HG03354 (cell line): ENCODE measurements around the gene TNFSF13.
A peak's percentile ranks its signal among the peaks of the same experiment; 100 is the strongest.

Source experiments
- ATAC-seq: cut with Tn5 transposase; IDR thresholded peaks from one replicate; pipeline ENCODE4 v1.9.1; 2021; ENCODE audit warnings: mild to moderate bottlenecking; ENCODE audit not compliant: unreplicated experiment, poor library complexity, severe bottlenecking

Gene TNFSF13

DNA sequence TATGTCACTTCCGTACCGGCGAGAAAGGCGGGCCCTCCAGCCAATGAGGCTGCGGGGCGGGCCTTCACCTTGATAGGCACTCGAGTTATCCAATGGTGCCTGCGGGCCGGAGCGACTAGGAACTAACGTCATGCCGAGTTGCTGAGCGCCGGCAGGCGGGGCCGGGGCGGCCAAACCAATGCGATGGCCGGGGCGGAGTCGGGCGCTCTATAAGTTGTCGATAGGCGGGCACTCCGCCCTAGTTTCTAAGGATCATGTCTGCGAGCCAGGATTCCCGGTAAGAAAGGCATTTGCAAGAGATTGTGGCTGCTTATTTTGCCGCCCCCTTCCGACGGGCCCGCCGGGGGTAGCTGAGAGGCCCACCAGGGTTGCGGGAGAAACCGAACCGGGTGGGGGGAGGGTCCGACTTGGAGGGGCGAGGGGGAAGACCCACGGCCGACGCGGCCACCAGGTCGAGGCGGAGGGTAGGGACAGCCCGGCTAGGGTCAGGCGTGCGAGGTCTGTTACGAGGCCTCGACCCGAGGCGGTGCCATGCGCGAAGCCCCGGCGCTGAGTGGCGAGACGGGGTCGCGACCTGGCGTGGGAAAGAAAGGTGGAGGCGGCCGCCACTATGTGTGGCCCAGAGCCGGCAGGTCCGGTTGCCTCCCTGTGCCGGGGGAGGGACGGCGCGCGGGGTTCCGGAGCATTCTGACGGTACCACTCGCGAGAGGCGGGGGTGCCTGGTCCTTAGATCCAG, 14.2 kb downstream of the TNFSF13 start:
- peak; percentile 81 for ATAC-seq

DNA sequence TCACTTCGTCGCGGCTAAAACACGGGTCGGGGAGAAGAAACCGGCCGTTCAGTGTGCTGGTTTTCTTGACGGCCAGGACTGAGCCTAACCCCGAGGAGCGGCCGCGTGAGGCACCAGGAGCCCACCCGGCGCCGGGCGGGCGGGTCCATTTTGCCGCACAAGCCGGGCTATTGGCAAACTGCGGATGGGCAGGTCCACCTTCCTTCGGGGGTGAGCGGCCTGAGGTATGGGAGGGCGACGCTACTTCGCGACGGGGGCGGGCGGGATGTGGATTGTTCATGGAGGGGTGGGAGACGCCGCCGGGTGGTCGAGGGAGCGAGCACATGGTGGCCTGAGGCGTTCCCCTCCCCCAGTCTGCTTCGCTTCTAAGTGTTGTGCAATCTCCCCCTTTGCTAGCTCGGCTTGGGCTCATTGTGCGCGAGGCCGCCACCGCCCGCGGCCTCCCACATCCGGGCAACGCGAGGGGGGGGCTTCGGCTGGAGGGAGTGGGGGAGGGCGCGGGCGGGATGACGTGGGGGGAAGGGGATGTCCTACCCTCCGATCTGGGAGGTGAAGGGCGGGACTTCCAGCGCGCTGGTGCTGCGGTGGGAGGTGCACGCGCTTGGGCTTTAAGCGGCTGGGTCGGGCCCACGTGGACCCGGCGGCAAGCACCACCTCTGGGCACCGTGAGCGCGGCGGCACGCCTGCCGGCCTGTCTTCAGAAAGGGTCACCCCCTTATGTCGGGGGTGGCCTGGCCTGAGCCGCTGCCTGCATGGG, 15.0 kb downstream of the TNFSF13 start:
- ATAC-seq = peak; percentile 32

DNA sequence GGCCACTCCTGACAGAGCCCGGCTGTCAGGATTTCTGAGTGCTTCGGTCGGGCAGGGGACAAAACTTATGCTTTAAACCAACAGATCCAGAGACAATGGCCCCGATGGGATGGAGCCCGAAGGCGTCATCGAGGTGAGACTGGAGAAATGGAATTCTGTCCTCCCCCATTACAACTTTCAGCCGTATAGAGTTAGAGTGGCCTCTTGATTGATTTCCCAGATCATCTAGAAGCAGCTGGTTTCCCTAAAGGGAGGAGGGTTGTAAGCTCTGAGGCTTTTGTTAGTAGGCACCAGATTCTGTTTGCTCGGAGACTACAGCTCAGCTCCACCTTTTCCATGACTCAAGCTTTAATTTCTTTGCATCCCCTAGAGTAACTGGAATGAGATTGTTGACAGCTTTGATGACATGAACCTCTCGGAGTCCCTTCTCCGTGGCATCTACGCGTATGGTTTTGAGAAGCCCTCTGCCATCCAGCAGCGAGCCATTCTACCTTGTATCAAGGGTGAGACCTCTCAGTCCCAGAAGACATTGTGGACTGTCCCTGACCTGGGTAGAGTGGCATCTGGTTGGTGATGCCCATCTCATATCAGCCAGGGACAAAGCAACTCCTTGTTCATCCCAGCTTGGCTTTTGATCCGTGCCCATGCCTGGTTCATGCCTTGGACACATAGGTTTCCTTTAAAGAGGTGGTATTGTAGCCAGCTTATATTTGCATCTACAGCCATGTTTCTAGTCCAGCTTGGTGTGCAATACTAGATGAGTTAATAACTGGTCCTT, 15.8 kb downstream of the TNFSF13 start:
- no peak for ATAC-seq

DNA sequence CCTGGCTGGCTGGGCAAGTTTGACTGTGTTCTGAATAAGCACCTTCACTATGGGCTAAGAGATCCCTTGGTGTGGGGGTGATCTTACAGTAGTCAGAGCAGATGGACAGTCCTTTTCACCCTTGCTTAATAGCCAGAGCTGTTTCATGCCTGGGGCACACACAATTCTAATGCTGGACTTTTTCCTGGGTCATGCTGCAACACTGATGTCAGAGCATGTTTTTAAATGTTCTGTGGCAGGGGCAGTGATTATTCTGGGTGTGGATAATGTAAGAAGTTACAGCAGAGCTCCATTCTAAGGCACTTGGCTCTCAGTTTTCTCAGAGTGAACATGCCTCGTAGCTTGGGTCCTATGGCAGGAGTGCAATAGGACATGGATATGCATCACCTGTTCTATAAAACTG, 16.9 kb downstream of the TNFSF13 start:
- ATAC-seq = no peak

DNA sequence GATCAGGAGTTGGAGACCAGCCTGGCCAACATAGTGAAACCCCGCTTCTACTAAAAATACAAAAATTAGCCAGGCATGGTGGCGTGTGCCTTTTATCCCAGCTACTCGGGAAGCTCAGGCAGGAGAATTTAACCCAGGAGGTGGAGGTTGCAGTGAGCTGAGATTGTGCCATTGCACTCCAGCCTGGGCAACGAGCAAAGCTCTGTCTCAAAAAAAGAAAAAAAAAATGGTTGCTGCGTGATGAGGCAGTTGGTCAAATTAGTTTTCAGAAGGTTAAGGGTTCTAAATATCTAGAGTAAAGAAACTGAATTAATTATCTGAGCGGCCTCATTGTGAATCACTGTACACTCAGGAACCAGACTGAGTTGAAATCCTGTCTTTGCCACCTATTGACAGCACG, 17.4 kb downstream of the TNFSF13 start:
- no peak for ATAC-seq

DNA sequence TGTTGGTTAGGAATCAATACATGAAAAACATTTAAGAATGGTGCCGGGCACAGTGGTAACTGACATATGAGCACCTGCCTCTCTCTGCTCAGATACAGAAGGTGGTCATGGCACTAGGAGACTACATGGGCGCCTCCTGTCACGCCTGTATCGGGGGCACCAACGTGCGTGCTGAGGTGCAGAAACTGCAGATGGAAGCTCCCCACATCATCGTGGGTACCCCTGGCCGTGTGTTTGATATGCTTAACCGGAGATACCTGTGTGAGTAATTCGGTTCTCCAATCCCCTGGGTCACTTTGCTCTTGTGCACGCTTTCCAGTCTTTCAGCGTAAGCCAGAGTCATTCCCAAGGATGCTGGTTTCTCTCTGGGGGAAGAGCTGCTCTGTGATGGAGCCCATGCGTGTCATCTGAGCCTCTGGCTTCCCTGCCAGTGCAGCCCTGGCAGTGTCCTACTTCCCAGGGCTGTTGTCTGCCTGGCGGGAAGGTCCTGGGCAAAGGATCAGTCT, 17.9 kb downstream of the TNFSF13 start:
- no peak for ATAC-seq

DNA sequence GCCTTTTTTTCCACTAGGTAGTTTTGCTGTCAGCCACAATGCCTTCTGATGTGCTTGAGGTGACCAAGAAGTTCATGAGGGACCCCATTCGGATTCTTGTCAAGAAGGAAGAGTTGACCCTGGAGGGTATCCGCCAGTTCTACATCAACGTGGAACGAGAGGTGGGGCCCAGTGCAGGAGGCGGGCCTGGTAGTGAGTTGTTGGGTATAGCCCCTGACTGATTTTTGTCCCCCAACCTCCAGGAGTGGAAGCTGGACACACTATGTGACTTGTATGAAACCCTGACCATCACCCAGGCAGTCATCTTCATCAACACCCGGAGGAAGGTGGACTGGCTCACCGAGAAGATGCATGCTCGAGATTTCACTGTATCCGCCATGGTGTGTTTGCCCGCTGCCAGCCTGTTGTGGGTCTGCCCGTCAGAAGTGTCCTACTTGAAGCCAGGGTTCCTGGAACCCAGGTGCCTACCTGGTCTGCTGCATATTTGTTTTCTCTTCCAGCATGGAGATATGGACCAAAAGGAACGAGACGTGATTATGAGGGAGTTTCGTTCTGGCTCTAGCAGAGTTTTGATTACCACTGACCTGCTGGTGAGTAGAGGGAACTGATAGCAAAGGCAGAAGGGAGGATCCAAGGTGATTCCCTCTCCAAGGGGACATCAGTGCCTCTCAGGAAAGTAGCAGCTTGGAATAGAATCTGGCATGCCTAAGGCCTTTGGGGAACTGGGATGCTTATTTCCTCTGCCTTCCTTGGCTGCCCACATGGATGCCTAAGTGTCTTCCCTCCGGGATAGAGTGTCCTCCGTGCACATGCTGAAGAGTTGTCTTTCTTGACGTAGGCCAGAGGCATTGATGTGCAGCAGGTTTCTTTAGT, 19.0 kb downstream of the TNFSF13 start:
- no peak for ATAC-seq

DNA sequence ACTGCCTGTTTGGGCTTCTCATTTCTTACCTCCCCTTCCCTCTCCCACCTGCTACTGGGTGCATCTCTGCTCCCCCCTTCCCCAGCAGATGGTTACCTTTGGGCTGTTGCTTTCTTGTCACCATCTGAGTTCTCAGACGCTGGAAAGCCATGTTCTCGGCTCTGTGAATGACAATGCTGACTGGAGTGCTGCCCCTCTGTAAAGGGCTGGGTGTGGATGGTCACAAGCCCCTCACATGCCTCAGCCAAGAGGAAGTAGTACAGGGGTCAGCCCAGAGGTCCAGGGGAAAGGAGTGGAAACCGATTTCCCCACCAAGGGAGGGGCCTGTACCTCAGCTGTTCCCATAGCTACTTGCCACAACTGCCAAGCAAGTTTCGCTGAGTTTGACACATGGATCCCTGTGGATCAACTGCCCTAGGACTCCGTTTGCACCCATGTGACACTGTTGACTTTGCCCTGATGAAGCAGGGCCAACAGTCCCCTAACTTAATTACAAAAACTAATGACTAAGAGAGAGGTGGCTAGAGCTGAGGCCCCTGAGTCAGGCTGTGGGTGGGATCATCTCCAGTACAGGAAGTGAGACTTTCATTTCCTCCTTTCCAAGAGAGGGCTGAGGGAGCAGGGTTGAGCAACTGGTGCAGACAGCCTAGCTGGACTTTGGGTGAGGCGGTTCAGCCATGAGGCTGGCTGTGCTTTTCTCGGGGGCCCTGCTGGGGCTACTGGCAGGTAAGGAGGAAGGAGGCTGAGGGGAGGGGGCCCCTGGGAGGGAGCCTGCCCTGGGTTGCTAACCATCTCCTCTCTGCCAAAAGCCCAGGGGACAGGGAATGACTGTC, 20.7 kb downstream of the TNFSF13 start, which contains the start of gene CD68:
Gene CD68, plus strand, starts transcription at position 638 of the 833 bp plus-strand sequence. Its CDS starts 40 bp downstream, at position 678.
- peak; percentile 40 for ATAC-seq

DNA sequence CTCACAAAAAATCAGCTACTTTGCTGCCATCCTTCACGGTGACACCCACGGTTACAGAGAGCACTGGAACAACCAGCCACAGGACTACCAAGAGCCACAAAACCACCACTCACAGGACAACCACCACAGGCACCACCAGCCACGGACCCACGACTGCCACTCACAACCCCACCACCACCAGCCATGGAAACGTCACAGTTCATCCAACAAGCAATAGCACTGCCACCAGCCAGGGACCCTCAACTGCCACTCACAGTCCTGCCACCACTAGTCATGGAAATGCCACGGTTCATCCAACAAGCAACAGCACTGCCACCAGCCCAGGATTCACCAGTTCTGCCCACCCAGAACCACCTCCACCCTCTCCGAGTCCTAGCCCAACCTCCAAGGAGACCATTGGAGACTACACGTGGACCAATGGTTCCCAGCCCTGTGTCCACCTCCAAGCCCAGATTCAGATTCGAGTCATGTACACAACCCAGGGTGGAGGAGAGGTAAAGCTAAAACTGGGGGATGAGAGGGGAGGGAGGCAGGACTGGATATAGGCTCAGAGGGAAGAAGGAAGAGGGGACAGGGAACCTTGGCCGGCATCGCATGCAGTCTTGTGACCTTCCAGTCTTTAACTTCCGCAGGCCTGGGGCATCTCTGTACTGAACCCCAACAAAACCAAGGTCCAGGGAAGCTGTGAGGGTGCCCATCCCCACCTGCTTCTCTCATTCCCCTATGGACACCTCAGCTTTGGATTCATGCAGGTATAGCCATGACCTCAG, 21.5 kb downstream of the TNFSF13 start:
- no peak for ATAC-seq

DNA sequence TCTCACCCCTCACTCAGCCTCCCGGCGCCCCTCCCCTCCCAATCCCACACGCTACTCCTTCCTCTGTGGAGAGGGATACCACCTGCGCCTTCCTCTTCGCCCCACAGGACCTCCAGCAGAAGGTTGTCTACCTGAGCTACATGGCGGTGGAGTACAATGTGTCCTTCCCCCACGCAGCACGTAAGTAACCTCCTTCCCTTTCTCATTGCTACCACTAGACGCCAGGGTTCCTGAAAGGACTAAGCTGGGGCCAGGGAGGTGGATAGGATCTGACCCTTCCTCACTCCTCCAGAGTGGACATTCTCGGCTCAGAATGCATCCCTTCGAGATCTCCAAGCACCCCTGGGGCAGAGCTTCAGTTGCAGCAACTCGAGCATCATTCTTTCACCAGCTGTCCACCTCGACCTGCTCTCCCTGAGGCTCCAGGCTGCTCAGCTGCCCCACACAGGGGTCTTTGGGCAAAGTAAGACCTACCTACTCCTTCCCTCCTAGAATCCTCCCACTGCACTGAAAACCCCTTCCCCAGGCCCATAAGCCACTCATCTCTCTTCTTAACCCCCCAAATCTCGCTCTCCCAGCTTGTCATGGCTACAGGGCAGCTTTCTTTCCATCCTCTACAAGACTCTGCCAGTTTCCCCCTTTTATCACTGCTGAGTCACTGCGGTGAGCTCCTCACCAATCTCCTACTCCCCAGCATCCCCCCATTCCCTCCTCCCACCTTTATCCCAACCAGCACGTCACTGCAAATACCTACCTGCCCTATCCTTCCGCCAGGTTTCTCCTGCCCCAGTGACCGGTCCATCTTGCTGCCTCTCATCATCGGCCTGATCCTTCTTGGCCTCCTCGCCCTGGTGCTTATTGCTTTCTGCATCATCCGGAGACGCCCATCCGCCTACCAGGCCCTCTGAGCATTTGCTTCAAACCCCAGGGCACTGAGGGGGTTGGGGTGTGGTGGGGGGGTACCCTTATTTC, 22.3 kb downstream of the TNFSF13 start:
- no peak for ATAC-seq

DNA sequence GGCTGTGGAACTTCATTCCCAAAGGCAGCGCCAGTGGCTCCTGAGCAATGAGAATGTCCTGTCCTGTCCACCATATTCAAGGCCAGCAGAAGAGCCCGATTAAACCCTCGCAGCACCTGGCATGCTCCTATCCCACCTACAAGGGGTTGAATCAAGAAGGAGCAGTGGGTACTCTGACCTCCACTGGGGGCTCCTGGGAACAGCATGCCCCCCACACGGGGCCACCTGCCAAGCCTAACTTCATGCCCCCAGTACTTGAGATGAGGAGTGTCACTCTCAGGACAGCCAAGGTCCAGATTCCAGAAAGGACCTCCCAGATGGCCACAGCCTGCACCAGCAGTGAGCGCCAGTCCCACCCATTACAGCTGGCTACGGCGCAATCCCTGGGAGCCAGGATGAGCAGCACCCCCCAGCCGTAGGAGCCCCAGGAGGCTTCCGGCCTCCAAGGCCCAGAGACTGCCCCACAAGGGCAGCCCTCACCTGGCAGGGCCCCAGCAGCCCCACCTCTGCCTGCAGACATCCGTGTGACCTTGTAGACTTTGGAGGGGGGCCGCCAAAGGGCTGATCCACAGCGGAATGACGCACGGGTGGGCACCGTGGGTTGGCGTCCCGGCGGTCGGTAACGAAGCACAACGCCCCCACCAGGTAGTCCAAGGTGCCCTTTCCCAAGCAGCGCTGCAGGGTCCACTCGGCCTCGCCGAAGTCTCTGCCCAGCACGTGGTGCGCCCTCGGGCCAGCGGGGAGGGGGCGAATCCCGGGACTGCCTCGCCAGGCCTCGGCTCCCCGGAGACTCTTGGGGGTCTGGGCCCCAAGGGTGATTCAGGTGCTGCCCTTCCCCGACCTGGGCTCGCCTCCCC, 24.1 kb downstream of the TNFSF13 start:
- no peak for ATAC-seq

DNA sequence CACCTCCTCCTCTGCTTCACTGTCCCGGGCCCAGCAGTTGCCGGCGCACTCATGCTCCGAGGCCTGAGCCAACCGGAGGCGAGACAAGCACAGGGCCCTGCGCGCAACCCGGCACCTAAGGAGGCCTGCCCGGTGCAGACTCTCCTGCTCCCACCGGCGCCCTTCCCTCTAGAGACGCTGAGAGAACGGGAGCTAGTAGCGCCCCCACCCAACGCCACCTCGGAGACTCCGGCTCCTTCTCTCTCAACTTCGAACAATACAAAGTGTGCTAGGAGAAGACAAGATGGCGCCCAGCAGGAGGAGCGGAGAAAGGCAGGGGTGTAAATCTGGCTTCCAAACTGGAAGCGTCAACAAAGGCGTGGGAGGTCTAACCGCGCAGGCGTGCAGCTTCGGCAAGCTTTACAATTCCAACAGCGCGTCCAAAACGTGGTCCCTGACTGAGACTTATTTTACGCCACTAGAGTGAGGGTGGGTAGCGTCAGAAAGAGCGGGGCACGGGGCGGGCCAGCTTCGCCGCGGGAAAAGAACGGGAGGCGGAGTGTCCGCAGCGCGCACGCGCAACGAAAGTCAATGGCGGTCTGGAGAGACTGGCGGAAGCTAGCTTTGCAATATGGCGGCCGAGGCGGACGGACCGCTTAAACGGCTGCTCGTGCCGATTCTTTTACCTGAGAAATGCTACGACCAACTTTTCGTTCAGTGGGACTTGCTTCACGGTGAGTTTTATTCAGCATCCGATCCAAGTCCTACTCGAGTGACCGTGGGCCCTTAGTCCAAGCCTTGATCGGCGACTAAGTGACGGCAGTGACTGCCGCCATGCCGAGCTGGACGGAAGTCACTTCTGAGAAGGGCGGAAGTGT, 24.9 kb downstream of the TNFSF13 start, which contains the start of gene MPDU1:
Gene MPDU1, plus strand, starts transcription at position 600 of the 857 bp plus-strand sequence. Its CDS starts 11 bp downstream, at position 611.
- peak; percentile 80 for ATAC-seq

DNA sequence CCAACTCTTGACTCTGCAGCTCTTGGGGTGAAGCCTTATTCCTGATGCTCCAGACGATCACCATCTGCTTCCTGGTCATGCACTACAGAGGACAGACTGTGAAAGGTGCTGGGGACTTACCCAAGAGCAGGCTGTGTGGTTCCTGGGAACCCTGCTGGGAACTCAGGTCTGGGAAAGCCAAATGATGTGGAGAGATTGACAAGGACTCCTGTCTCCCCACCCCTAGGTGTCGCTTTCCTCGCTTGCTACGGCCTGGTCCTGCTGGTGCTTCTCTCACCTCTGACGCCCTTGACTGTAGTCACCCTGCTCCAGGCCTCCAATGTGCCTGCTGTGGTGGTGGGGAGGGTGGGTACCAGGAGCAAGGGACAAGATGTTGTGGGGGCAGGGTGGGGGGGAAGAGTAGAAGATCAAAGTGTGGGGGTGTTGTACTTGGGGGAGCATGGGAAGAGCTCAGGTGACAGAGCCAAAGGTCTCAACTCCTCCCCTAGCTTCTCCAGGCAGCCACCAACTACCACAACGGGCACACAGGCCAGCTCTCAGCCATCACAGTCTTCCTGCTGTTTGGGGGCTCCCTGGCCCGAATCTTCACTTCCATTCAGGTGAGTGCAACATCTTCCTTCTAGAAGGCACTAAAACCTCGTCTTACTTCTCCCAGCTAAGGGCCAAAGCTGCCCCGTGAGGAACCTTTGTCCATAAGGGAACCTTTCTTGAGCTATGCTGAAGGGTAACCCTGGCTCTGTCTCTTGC, 28.3 kb downstream of the TNFSF13 start:
- ATAC-seq = no peak
